Measurements from ENCODE around the gene ZNF117.

DNA sequence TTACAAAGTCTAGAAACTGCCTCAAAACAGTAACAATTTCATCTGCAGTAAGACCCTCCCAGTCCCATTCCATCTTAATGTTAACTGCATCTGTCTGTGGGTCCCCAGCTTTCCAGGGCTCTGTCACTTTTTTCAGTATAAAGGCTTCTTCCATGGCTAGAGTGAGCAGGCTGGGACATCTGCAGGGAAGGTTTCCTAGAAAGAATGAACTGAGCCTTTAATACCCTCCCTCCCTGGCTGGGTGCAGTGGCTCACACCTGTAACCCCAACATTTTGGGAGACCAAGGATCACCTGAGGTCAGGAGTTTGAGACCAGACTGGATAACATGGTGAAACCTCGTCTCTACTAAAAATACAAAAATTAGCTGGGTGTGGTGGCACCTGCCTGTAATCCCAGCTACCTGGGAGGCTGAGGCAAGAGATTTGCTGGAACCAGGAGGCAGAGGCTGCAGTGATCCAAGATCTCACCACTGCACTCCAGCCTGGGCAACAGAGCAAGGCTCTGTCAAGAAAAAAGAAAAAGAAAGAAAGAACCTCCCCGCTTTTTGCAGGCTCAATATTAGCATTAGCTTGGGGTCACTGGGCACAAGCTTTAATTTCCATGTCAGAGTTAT, 12.2 kb upstream of the ZNF117 start:
- no peak for TF ChIP-seq POLR2AphosphoS5 (IDR thresholded peaks at IDR 0.05; ENCODE audit: low read depth, low read length)
- TF ChIP-seq TAF1 (IDR thresholded peaks at IDR 0.05; ENCODE audit: low read depth, low read length): no peak
- TF ChIP-seq POU2F2 (IDR thresholded peaks at IDR 0.05; ENCODE audit: low read depth, low read length): no peak
